Stimulated activated CD8-positive, alpha-beta memory T cell treated with anti-CD3 and anti-CD28 coated beads, Interleukin-15, amount 100 ng/mL, for 24 hours (primary cell): ENCODE measurements around the gene PCDHB9.

Source experiments
- DNase-seq: peaks from one replicate; pipeline ENCODE4 v3.0.0-alpha.2; 2020; ENCODE audit warnings: low read depth

PCDHB9 gene

GRCh38 chr5:141236516-141237313 lies 49.8 kb downstream of the PCDHB9 start:
- DNase-seq, result no peak
